Cardiac fibroblast (primary cell): Measurements from ENCODE around the gene NKX2-2.

Experiments used
- DNase-seq, 2 donors: peaks; one replicate each; pipeline versions ENCODE4 v3.0.0 to v3.0.0-alpha.2; 2010; ENCODE audit warnings: low read depth in 2 of 2
- H3K4me3 ChIP-seq, 2 donors: replicated peaks in 1 of 2; 1 replicate in 1 of 2; 2 replicates in 1 of 2; pipeline ENCODE4 v1.5.1; 2011; ENCODE audit warnings: low read depth in 2 of 2, low read length in 2 of 2, mild to moderate bottlenecking in 2 of 2, moderate library complexity in 1 of 2
- TF ChIP-seq, protein P1 (sequence below): IDR thresholded peaks from one replicate; pipeline ENCODE4 v1.5.1; 2011; ENCODE audit warnings: low read depth, mild to moderate bottlenecking, low read length, inconsistent platforms

Gene NKX2-2

DNA sequence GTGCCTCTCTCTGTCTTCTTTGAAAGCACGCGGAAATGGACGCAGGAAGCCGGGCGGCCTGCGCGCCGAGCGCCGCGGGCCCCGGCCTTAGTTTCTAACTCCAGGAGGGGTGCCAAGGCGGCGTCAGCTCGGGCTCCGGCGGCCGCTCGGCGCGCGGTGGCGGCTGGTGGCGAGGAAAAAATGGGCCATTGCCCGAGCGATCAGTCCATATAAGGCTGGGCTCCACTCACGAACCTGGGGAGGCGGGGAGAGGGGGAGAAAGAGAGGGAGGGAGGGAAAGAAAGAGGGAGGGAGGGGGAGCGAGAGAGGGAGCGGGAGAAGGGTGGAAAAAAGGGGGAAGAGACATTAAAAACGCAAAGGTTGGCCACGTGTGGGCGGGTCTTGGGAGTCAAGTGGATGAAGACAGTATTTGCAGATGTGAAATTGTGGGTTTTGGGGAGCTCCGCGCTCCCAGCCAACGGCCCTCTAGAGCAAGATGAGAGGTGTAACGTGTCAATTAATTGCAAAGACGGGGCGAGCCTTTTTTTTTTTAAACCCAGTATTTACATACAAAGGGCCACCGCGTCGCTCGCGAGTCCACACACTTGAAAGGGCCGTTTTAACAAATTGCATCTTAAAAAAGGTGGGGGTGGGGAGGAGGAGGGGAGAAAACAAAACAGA, at the start of gene NKX2-2:
Gene NKX2-2, minus strand, starts transcription at position 184 of the 660 bp plus-strand sequence. CDS start 395 bp downstream, outside the sequence.
- TF ChIP-seq, protein P1, sequence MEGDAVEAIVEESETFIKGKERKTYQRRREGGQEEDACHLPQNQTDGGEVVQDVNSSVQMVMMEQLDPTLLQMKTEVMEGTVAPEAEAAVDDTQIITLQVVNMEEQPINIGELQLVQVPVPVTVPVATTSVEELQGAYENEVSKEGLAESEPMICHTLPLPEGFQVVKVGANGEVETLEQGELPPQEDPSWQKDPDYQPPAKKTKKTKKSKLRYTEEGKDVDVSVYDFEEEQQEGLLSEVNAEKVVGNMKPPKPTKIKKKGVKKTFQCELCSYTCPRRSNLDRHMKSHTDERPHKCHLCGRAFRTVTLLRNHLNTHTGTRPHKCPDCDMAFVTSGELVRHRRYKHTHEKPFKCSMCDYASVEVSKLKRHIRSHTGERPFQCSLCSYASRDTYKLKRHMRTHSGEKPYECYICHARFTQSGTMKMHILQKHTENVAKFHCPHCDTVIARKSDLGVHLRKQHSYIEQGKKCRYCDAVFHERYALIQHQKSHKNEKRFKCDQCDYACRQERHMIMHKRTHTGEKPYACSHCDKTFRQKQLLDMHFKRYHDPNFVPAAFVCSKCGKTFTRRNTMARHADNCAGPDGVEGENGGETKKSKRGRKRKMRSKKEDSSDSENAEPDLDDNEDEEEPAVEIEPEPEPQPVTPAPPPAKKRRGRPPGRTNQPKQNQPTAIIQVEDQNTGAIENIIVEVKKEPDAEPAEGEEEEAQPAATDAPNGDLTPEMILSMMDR = no peak
- no peak for DNase-seq
- H3K4me3 ChIP-seq = no peak within 1 kb of the TSS

DNA sequence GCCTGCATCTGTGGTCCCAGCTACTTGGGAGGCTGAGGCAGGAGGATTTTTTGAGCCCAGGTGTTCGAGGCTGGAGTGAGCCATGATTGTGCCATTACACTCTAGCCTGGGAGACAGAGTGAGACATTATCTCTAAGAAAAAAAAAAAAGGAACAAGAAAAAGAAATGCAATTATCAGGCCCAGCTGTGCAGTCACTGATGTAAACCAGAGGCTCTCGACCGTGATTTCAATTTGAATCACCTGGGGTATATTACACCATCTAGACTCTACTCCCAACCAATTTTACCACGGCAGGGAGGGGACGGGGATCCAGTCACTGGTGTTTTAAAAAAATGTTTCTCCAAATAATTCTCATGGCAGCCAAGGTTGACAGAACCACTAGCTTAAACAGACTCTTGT, 48.8 kb upstream of the NKX2-2 start:
- TF ChIP-seq, protein P1 = no peak
- no peak for DNase-seq
- no peak overlapping the region for H3K4me3 ChIP-seq

DNA sequence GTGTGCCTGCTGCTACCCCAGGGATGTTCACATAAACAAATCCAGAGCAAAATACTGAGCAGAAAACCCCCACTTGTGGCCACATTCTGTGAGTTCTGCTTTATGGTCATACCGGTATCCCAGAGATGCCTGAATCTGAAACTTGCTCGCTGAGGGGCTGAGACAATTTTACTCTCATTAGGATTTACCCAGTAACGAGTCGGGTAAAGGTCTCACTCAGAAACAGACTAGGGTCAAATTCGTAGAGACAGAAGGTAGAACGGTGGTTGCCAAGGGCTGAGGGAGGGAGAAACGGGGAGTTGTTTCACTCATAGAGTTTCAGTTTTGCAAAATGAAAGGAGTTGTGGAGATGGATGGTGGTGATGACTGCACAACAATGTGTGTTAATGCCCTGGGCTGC, 45.4 kb upstream of the NKX2-2 start:
- no peak overlapping the region for H3K4me3 ChIP-seq
- TF ChIP-seq, protein P1 = no peak
- no peak for DNase-seq

DNA sequence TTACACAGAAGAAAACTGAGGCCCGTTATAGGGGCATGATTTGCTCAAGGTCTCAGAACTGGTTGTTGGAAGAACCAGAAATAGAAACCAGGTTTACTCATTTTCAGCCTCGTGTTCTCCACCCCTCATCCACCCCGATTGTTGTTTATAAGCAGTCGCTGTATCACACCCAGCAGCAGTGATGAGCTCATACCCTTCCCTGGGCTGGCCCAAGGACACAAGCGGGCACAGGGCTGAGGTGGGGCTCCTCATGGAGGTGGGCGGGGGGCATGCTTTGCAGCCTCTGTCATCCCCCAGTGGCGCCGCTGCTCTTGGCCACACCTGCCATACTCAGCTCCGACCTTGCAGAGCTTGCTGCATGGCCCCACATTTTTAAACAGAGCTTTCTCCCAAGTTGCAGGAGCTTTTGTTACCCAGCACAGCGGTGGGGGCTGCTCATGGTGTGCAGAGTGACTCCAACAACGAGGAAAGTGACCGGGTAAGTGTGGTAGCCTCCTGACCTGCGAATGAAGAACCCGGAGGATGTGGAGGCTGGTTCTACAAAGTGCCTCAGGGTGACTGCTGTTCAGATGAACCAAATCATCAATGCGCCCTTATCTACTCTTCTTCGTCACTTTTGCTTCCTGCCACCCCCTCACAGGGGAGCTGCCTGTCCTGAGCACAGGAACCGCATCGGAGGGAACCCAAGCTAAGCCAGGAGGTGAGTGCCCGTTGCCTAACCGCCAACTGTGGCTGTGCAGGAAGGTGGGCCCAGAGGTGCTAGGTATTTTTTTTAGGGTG, 43.6 kb upstream of the NKX2-2 start:
- no peak overlapping the region for H3K4me3 ChIP-seq
- TF ChIP-seq, protein P1 = no peak
- DNase-seq = no peak

DNA sequence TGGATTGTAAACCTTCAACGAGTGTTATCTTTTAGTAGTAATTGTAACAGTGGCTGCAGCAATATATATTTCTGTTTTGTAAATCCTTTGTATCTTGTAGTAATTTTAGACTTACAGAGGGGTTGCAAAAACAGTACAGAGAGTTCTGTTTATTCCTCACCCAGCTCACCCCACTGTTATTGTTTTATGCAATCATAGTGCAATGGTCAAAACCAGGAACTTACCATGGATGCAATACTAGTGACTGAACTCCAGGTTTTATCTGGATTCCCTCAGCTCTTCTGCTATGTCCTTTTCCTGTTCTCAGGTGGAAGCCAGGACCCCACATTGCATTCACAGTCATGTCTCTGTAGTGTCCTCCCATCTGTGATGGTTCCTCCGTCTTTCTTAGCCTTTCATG, 42.5 kb upstream of the NKX2-2 start:
- H3K4me3 ChIP-seq = no peak overlapping the region
- TF ChIP-seq, protein P1 = no peak
- no peak for DNase-seq

DNA sequence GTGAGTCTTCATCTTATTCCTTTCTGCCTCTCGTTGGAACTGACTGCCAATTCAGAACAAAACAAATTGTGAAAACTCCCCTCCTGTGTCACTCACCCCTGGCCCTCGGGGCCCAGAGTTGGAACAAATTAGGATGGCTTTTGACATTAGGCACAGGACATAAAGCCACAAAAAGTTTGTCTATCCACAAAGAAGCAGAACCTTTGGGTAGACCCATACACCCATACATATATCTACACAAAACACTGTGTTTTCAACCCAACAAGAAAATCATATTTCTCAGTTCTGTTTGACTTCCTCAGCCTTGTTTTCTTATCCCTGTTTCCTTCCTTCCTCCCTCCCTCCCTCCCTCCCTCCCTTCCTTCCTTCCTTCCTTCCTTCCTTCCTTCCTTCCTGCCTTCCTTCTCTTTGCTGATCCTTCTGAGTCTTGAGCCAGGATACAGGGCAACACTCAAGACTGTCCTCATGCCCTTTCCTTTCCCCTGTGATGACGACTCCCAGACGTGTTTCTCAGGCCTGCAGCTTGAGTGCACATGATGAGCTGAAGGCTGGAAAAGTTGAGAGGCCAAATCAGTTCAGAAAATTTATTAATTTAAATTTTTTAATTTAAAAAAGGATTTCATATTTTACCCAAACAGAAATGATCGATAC, 41.7 kb upstream of the NKX2-2 start:
- TF ChIP-seq, protein P1 = no peak
- no peak overlapping the region for H3K4me3 ChIP-seq
- no peak for DNase-seq
